GM19324 (cell line): Measurements from ENCODE around the gene SPRED3.

Experiments used
- ATAC-seq: cut with Tn5 transposase; IDR thresholded peaks from one replicate; pipeline ENCODE4 v1.9.1; 2021; ENCODE audit warnings: mild to moderate bottlenecking, moderate library complexity; ENCODE audit not compliant: unreplicated experiment, low FRiP score

SPRED3 gene

DNA sequence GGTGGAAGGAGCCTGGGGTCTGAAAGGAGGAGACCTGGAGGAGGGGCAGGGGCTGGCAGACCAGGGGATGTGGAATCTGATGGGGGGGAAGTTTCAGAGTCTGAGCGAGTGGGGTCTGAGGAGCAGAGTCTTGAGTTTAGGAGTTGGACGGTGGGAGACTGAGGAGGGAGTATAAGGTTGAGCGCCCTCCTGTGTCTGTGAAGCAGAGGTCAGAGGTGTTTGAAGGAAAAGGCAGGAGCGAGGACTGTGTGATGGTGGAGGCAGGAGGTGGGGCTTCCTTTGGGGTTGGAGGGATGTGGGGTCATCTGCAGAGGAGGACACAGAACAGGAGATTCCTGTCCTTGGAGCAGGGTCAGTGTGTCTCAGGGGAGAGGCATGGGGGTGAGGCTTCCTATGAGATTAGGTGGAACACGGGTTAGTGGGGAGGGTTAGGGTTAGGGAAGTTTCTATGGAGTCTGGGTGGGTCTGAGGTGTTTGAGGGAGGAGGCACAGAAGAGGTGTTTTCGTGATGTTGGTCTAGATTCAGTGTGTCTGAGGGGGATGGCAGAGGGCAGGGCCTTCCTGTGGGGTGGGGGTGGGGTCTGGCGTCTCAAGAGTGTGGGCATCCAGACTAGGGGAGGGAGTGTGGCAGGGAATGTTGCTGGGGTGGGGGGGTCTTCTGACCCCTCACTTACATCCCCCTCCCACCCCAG, 53.3 kb downstream of the SPRED3 start:
- no peak for ATAC-seq

DNA sequence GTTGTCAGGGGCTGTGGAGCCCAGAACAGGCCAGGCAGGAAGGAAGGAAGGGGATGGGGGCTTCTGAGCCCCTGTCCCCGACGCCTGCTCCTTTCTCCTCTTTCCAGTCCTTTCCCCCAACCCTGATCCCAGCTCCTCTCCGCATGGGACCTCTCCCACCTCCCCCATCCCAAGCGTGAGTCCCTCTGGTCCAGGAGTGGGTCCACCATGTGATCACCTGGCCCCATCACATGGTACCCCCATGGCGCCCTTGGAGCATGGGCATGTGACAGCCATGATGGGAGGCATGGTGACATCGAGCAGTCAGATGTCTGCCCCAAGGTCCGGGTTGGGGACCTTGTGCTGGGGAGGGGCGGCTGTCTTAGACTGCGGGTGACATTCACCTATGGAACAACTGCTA, 54.2 kb downstream of the SPRED3 start:
- ATAC-seq, result no peak

DNA sequence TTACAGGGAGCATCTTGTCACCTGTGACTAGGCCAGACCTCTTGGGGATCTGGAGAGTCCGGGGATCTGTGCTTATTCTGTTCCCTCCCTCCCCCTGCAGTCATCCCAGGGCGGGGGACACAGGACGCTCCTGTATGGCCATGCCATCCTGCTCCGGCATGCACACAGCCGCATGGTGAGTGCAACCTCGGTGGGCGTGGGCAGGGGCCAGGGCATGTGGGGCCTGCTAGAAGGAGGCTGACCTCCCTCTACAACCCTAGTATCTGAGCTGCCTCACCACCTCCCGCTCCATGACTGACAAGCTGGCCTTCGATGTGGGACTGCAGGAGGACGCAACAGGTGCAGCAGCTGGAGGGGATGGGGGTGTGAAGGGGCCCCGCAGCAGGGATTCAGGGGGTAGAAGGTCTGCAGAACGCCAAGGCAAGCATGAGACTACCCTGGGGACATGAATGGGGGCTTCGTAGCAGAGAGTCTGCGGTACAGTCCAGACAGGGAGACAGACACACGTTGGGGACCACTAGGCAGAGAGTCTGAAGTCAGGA, 55.0 kb downstream of the SPRED3 start:
- no peak for ATAC-seq

DNA sequence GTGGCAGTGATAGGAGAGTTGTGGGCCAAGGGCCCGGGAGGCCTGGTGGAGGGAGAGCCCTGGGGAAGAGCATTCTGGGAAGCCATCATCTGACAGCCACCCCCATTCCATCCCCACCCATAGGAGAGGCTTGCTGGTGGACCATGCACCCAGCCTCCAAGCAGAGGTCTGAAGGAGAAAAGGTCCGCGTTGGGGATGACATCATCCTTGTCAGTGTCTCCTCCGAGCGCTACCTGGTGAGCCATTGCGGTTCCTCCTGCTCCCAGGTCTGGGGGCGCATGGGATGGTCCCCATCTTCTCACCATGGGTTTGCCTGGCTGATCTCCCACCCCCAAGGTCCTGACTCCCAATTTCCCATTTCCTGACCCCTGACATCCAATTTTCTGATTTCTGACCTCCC, 55.5 kb downstream of the SPRED3 start:
- ATAC-seq, result no peak

DNA sequence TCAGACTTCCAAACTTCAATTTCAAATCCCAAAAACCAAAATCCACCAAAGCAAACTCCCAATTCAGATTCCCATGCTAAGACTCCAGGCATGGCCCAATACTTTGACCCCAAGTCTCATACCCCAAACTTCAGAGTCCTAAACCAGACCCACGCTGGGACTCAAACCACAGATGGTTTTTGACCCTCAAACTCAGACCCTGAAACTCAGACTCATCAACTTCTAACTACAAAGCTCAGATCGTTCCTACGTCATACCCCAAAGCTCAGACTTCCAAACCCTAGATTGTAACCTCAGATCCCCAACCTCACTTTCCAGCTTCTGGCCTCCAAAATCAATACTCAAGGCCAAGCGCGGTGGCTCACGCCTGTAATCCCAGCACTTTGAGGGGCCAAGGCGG, 56.9 kb downstream of the SPRED3 start:
- no peak for ATAC-seq

DNA sequence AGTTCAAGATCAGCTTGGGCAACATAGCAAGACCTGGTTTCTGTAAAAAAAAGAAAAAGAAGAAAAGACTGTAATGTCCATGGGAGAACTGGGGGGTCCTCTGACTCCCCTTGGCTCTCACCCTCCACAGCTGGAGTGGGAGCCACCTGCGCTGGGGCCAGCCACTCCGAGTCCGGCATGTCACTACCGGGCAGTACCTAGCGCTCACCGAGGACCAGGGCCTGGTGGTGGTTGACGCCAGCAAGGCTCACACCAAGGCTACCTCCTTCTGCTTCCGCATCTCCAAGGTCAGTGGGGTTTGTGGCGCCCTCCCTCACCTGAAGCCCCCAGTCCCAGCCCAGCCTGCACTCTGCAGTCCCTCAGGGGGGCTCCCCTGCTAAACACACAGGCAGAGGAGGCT, 59.7 kb downstream of the SPRED3 start:
- ATAC-seq, result no peak
